Astrocyte (in vitro differentiated cells and primary cell): ENCODE results near the gene BANP. TPM values are rescaled to one million over a fixed set of nuclear protein-coding genes. Genes with fewer than 3 reads are reported as not detected.
"Not testable (repeated sequence)": the region's sequence is repeated elsewhere in the genome, so short reads cannot be mapped to it uniquely, and the experiment has no call there.

Experiments used
- DNase-seq: peaks from one replicate; pipeline ENCODE4 v3.0.0-alpha.2; 2010; ENCODE audit warnings: low read depth
- FAIRE-seq: peaks from 2 replicates; lab custom pipeline; 2011; peaks lifted over from hg19 to GRCh38; lab: Jason Lieb, UNC
- H2AFZ ChIP-seq: 2 replicates; pipeline ENCODE4 v1.6.0; 2012; ENCODE audit warnings: low read depth, low read length, inconsistent platforms
- H3K27ac ChIP-seq: 2 replicates; pipeline ENCODE4 v1.5.1; 2011; ENCODE audit warnings: low read depth, low read length, inconsistent platforms
- H3K27me3 ChIP-seq: 2 replicates; pipeline ENCODE4 v1.6.0; 2011; ENCODE audit warnings: low read length, inconsistent platforms; ENCODE audit not compliant: insufficient read depth
- H3K36me3 ChIP-seq: 2 replicates; pipeline ENCODE4 v1.5.1; 2011; ENCODE audit warnings: low read length, inconsistent platforms; ENCODE audit not compliant: insufficient read depth
- H3K4me1 ChIP-seq: 2 replicates; pipeline ENCODE4 v1.5.1; 2011; ENCODE audit warnings: low read length, inconsistent platforms; ENCODE audit not compliant: insufficient read depth
- H3K4me2 ChIP-seq: 2 replicates; pipeline ENCODE4 v1.6.0; 2012; ENCODE audit warnings: low read length, inconsistent platforms
- H3K4me3 ChIP-seq: 2 replicates; pipeline ENCODE4 v1.5.1; 2011; ENCODE audit warnings: low read depth, mild to moderate bottlenecking, low read length, inconsistent platforms; ENCODE audit not compliant: insufficient read depth
- H3K79me2 ChIP-seq: 2 replicates; pipeline ENCODE4 v1.6.0; 2012; ENCODE audit warnings: mild to moderate bottlenecking, low read length, inconsistent platforms; ENCODE audit not compliant: insufficient read depth
- H3K9ac ChIP-seq: 2 replicates; pipeline ENCODE4 v1.6.0; 2012; ENCODE audit warnings: mild to moderate bottlenecking, low read length, inconsistent platforms
- H3K9me3 ChIP-seq: 2 replicates; pipeline ENCODE4 v1.5.1; 2012; ENCODE audit warnings: low read depth, mild to moderate bottlenecking, low read length, inconsistent platforms; ENCODE audit not compliant: insufficient read depth
- H4K20me1 ChIP-seq: 2 replicates; pipeline ENCODE4 v1.6.0; 2012; ENCODE audit warnings: low read length, inconsistent platforms; ENCODE audit not compliant: insufficient read depth
- H3K27ac Mint-ChIP-seq: one replicate; pipeline ENCODE4 v1.8.0; 2021; ENCODE audit warnings: mild to moderate bottlenecking, mixed read lengths; ENCODE audit not compliant: unreplicated experiment
- H3K27me3 Mint-ChIP-seq: one replicate; pipeline ENCODE4 v1.8.0; 2021; ENCODE audit warnings: low read depth, mixed read lengths; ENCODE audit not compliant: unreplicated experiment
- H3K36me3 Mint-ChIP-seq: one replicate; pipeline ENCODE4 v1.8.0; 2021; ENCODE audit warnings: low read depth, mixed read lengths; ENCODE audit not compliant: unreplicated experiment
- H3K4me1 Mint-ChIP-seq: one replicate; pipeline ENCODE4 v1.8.0; 2021; ENCODE audit warnings: low read depth, mixed read lengths; ENCODE audit not compliant: unreplicated experiment
- H3K4me3 Mint-ChIP-seq: one replicate; pipeline ENCODE4 v1.8.0; 2021; ENCODE audit warnings: mild to moderate bottlenecking, moderate library complexity, mixed read lengths; ENCODE audit not compliant: unreplicated experiment
- H3K9me3 Mint-ChIP-seq: one replicate; pipeline ENCODE4 v1.8.0; 2021; ENCODE audit warnings: mild to moderate bottlenecking, mixed read lengths; ENCODE audit not compliant: unreplicated experiment
- CTCF ChIP-seq: IDR thresholded peaks from 2 replicates; pipeline ENCODE4 v1.5.1; 2011; ENCODE audit warnings: low read depth, mild to moderate bottlenecking, inconsistent platforms, low read length, moderate library complexity; ENCODE audit not compliant: insufficient read depth
- EZH2 ChIP-seq: IDR thresholded peaks from 2 replicates; pipeline ENCODE4 v1.6.1; 2012; ENCODE audit warnings: mild to moderate bottlenecking, low read length, inconsistent platforms; ENCODE audit not compliant: insufficient read depth
- total RNA-seq: library from RNA; stranded (reverse); gene quantifications from 2 replicates; pipeline ENCODE4 v1.2.1, GENCODE V29; 2021

BANP gene
- total RNA-seq, 1 donor from 2014 or later: 28.9 TPM

- H3K27ac Mint-ChIP-seq: no peak overlapping the region
- no peaks in the 10 kb centered on the region for H3K9me3 ChIP-seq
- H3K79me2 ChIP-seq: no peaks in the 10 kb centered on the region
- H3K9ac ChIP-seq: no peak overlapping the region
- FAIRE-seq: no peak
- no peak overlapping the region for H3K4me3 ChIP-seq
- TF ChIP-seq EZH2: no peak
- TF ChIP-seq CTCF: no peak
- H3K36me3 Mint-ChIP-seq: peaks cover 14% of the 10 kb centered on the region
- H3K27me3 Mint-ChIP-seq: no peaks in the 10 kb centered on the region
- no peaks in the 10 kb centered on the region for H3K9me3 Mint-ChIP-seq
- H3K36me3 ChIP-seq: no peaks in the 10 kb centered on the region
- peaks cover 17% of the 10 kb centered on the region for H3K4me1 Mint-ChIP-seq
- H2AFZ ChIP-seq: no peak overlapping the region
- DNase-seq: no peak
- H3K4me3 Mint-ChIP-seq: no peak overlapping the region
- H4K20me1 ChIP-seq: peaks cover 24% of the 10 kb centered on the region
- H3K27ac ChIP-seq: no peak overlapping the region
- no peaks in the 10 kb centered on the region for H3K27me3 ChIP-seq
- no peak overlapping the region for H3K4me2 ChIP-seq
- peaks cover 22% of the 10 kb centered on the region for H3K4me1 ChIP-seq
Observed at GRCh38 chr16:88016964-88017363, 65.7 kb downstream of the BANP start.

- Mint-ChIP-seq H3K9me3 (no peaks in the 10 kb centered on the region), H3K4me3 (no peak overlapping the region), H3K36me3 (peaks cover 14% of the 10 kb centered on the region), H3K4me1 (peaks cover 17% of the 10 kb centered on the region), H3K27ac (no peak overlapping the region), H3K27me3 (no peaks in the 10 kb centered on the region)
- H3K4me3 ChIP-seq: no peak overlapping the region
- H2AFZ ChIP-seq: no peak overlapping the region
- TF ChIP-seq CTCF: no peak
- no peak for TF ChIP-seq EZH2
- FAIRE-seq (no peak), DNase-seq (no peak)
- no peak overlapping the region for H3K4me2 ChIP-seq
- H3K27me3 ChIP-seq: no peaks in the 10 kb centered on the region
- H3K79me2 ChIP-seq: no peaks in the 10 kb centered on the region
- no peaks in the 10 kb centered on the region for H3K9me3 ChIP-seq
- H4K20me1 ChIP-seq: peaks cover 24% of the 10 kb centered on the region
- H3K36me3 ChIP-seq: no peaks in the 10 kb centered on the region
- no peak overlapping the region for H3K9ac ChIP-seq
- H3K4me1 ChIP-seq: peaks cover 22% of the 10 kb centered on the region
- no peak overlapping the region for H3K27ac ChIP-seq
Observed at GRCh38 chr16:88017587-88018101, 66.4 kb downstream of the BANP start.

GRCh38 chr16:88018382-88018781 lies 67.1 kb downstream of the BANP start:
- H3K79me2 ChIP-seq, H3K27ac ChIP-seq, DNase-seq, H3K27me3 Mint-ChIP-seq, H2AFZ ChIP-seq, H3K36me3 ChIP-seq, H3K9me3 ChIP-seq, H3K4me2 ChIP-seq, H3K9me3 Mint-ChIP-seq, H3K4me3 Mint-ChIP-seq, H3K4me3 ChIP-seq, FAIRE-seq, H3K9ac ChIP-seq, H3K27ac Mint-ChIP-seq, H3K27me3 ChIP-seq: not testable (repeated sequence)
- H3K4me1 ChIP-seq: peaks cover 17% of the 10 kb centered on the region
- Mint-ChIP-seq H3K36me3 (peaks cover 14% of the 10 kb centered on the region), H3K4me1 (peaks cover 14% of the 10 kb centered on the region)
- H4K20me1 ChIP-seq: peaks cover 24% of the 10 kb centered on the region

- not testable (repeated sequence) for H3K27me3 ChIP-seq, DNase-seq, H3K4me1 ChIP-seq, H3K27me3 Mint-ChIP-seq, H3K9me3 Mint-ChIP-seq, FAIRE-seq, H3K27ac Mint-ChIP-seq, H2AFZ ChIP-seq, H3K4me3 ChIP-seq, H3K79me2 ChIP-seq, H3K4me1 Mint-ChIP-seq, H3K9me3 ChIP-seq, H3K27ac ChIP-seq, H3K9ac ChIP-seq, H3K4me3 Mint-ChIP-seq, H3K4me2 ChIP-seq, H3K36me3 ChIP-seq
- H4K20me1 ChIP-seq: peaks cover 18% of the 10 kb centered on the region
- peaks cover 11% of the 10 kb centered on the region for H3K36me3 Mint-ChIP-seq
Observed at GRCh38 chr16:88019041-88019820, 68.0 kb downstream of the BANP start.
